Left kidney (tissue), 2 donors: ENCODE measurements around the gene DLK2. TPM values are rescaled to one million over a fixed set of nuclear protein-coding genes. Genes with fewer than 3 reads are reported as not detected.

Source experiments
- DNase-seq: peaks from one replicate; pipeline ENCODE4 v3.0.0-alpha.2; 2013
- polyA plus RNA-seq: library from polyadenylated mRNA; unstranded; fragments of 120-200 nt; gene quantifications from one replicate; pipeline ENCODE4 v1.2.1, GENCODE V29; 2013; ENCODE audit not compliant: insufficient read length

Gene DLK2
- polyA plus RNA-seq, 1 donor: 1.00 TPM

DNA sequence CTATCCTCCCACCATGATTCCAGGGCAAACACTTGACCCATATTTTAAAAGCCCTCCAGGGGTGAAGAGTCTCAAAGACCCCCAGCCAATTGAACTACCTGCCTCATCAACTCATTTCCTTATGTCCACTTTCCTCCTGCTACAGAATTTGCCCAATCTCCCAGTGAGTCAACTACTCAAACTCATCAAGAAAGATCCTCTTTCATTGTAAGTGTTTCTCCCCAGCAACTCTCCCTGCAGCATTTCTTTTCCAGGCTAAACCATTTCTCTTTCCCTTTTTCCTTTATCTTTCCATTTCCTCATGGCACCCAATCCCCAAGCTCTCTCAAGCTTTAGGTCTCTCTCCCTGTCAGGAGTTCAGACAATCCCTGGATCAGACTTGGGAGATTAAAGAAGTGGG, 1.5 kb downstream of the DLK2 start:
- DNase-seq: no peak

DNA sequence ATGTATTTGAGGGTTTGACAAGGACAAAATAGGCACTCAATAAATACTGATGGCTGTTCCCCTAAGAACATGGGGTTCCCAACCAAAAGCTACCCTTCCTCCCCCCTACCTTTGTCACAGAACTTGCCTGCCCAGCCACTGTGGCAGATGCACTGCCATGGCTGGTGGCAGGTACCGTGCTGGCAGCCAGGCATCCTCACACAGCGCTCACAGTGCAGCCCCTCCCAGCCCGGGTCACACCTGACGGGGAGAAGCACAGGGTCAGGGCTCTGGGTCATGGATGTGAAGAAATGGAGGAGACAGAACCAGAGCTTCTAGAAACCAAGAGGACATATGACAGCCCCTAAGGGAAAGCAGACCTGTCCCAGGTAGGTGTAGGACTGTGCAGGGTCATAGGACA, 2.5 kb downstream of the DLK2 start:
- no peak for DNase-seq

DNA sequence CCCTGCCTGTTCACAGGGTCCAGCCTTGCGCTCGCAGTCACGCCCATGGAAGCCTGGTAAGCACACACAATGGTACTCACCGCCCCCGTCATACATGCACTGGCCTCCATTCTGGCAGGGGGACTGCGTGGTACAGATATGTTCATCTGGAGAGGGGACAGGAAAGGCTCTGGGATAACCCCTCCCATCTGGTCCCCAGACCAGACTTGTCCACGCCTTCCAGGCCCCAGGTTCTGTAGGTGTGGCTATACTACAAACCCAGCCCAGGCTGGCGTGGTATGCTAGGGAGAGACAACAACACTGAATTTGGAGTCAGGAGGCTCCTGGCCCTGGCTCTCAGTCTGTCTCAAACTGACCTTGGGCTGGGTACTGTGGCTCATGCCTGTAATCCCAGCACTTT, 3.4 kb downstream of the DLK2 start:
- no peak for DNase-seq

DNA sequence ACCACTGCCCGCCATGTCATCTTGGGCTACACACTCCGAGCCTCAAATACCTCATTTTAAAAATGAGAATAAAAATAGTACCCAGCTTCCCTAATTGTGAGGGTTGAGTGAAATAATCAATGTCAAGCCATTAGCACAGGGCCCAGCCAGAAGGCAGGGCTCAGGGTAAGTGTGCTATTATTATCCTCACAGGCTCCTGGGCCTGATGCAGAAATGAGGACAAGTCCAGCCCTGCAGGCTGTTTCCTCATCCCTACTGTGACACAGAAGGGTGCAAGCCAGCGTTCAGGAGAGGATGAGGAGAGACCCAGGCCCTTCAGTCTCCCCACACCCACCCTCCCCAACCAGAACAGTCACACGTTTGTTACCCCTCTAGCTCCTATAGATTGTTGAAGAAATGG, 4.0 kb downstream of the DLK2 start:
- DNase-seq: no peak

- no peak for DNase-seq
Observed at GRCh38 chr6:43450699-43451131, 4.6 kb downstream of the DLK2 start.

- no peak for DNase-seq
Observed at GRCh38 chr6:43448916-43449315, 6.4 kb downstream of the DLK2 start.

DNA sequence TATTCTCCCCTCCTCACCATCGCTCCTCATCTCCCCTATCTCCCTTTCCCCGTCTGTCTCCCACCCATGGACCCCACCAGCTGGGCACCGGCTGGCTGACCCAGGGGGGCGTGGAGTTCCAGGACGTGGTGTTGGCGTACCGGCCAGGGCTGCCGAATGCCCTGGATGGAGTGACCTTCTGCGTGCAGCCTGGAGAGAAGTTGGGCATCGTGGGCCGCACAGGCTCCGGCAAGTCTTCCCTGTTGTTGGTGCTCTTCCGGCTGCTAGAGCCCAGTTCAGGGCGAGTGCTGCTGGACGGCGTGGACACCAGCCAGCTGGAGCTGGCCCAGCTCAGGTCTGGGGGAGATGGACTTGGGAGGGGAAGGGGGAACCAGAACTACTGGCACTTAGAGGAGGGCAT, 7.7 kb downstream of the DLK2 start:
- no peak for DNase-seq

DNA sequence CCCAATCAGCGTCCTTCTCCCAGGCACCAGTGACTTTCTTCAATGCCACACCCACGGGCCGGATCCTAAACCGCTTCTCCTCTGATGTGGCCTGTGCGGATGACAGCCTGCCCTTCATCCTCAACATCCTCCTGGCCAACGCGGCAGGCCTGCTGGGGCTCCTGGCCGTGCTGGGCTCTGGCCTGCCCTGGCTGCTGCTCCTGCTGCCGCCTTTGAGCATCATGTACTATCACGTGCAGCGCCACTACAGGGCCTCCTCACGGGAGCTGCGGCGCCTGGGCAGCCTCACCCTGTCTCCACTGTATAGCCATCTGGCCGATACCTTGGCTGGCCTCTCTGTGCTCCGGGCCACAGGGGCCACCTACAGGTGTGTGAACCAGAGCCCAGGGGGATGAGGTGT, 9.8 kb downstream of the DLK2 start:
- DNase-seq: no peak

DNA sequence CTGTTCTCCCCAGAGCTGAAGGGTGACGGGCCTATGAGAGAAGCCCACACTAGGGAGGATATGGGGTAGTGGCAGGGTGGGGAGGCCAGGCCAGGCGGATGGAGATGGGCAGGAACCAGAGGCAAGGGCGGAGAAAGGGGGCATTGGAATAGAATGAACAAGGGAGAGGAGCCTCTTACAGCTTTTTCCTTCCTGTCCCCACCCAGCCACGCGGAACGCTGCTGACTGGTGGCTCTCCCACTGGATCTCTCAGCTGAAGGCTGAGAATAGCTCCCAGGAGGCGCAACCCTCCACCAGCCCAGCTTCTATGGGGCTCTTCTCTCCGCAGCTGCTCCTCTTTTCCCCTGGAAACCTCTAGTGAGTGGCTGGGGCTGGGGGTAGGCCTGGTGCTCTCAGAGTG, 10.8 kb downstream of the DLK2 start:
- DNase-seq: no peak

- DNase-seq: no peak
Observed at GRCh38 chr6:43444036-43444435, 11.3 kb downstream of the DLK2 start.

- DNase-seq: no peak
Observed at GRCh38 chr6:43442935-43443334, 12.4 kb downstream of the DLK2 start.

DNA sequence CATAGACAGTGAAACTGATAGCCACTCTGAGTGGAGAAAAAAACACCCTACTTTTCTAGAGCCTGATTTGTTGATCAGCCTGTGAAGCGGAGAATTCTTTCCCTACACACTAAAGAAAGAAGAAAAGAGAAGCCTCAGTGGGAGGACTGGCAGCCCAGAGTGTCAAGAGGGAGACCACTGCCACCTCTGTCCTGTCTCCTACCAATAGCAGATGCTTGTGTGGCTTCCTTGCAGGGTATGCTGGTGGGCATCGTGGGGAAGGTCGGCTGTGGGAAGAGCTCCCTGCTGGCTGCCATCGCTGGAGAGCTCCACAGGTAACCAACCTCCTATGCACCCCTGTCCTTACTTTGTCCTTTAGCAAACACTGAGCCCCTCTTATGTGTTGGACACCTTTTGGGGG, 17.6 kb downstream of the DLK2 start:
- DNase-seq: no peak

- peak; percentile 55 for DNase-seq
Observed at GRCh38 chr6:43436577-43437282, 18.6 kb downstream of the DLK2 start.

DNA sequence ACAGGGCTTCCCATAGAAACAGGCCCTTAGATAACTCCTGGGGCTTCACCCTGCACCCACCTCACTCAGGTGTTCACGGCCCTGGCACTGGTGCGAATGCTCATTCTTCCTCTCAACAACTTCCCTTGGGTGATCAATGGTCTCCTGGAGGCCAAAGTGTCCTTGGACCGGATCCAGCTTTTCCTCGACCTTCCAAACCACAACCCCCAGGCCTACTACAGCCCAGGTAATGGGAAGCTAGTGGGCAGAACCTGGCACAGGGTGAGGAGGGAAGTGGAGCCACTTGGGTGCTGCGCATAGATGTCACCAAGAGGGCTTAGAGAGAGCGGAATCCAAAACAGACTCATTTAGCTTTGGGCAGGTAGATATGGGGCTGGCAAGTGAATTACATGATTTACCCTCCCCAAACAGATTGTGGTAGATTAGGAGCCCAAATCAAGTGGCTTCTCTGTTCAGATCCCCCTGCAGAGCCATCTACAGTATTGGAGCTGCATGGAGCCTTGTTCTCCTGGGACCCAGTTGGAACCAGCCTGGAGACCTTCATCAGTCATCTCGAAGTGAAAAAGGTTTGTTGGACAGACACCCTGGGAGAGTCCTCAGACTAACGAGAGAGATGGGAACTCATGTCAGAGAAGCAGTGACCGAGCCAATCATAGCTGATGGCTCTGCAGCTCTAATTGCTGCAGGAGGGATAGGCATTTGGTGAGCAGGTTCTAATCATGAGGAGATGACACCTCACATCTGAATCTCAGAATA, 19.5 kb downstream of the DLK2 start:
- no peak for DNase-seq

DNA sequence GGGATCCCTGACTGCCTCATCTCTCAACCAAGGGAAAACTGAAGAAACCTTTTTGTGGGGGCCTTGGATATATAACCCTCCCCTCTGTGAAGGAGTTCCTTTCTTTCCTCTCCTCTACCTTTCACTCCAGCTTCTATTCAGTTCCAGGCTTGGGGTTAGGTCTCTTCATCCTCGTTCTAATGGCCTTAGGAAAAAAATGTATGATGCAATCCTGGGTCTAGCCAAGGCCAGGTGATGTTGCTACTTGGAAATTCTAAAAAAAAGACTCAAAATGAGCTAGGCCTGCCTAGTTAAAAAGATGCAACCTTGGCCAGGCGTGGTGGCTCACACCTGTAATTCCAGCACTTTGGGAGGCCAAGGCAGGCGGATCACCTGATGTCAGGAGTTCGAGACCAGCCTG, 20.4 kb downstream of the DLK2 start:
- no peak for DNase-seq

DNA sequence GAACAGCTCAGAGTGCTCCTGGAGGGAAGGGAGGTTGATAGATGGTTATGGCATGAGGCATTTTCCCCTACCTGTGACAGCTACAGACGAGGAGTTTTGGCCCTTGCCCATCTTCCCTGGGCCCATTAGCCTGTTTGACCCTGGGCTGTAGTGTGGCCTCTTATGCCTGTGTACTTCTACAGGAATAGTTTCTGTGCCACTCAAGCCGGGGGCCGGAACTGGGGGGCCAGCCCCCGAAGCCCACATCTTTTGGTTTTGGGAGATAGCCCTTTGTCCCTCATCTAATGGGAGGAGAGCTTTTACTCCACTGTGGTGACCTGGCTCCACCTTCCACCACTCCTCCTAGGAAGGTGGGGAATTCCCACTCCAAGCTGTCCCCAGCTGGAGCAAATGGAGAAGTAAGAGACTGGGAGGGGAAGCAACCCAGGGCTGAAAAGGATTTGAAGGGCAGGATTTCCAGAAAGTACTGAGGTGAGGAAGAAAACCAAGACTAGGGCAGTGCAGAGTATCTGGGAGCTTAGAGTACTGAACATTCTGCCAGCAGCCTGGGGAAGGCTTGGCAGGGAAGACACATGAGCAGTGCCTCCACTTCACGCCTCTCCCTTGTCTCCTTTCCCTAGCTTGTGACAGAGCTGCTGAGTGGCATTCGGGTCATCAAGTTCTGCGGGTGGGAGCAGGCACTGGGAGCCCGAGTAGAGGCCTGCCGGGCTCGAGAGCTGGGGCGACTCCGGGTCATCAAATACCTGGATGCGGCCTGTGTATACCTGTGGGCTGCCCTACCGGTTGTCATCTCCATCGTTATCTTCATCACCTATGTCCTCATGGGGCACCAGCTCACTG, 21.1 kb downstream of the DLK2 start:
- DNase-seq: no peak

- no peak for DNase-seq
Observed at GRCh38 chr6:43433148-43433547, 22.2 kb downstream of the DLK2 start.

- DNase-seq: no peak
Observed at GRCh38 chr6:43432009-43432945, 23.1 kb downstream of the DLK2 start.

DNA sequence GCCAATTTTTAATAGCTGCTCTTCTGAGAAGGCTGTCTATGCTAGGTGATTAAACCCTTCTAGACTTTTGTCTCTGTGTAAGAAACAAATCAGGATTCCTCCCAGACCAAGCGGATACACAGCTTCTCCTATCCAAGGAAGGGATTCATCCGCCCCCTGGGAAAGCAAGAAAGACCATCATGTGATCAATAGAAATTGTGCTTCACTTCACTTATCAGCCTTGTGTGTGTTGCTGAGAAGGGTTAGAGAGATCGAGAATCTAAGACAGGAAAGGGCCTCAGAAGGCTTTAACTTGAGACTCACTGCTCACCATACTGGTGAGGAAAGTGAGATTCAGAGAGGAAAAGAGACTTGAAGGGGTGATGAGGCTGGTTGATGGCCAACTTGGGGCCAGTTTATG, 26.5 kb downstream of the DLK2 start:
- DNase-seq: no peak

DNA sequence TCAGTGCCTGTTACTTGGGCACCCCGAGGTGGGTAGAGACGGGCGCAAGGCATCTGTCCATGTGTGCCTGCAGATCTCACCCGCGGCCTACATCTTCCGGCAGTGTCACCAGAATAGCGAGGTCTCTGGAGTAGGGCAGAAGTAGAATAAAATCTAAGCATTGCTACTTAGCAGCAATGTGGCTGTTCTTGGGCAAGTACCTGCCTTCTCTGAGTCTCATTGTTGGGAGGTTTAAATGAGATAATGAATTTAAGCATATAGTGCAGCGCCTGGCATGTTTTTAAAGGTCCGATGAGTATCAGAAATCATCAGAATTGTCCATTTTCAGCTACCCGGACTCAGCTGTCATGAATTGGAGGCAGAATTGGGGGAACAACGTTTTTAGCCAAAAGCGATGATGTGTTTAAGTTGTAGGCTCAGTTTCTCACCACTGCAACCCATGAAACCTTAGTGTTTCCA, 27.2 kb downstream of the DLK2 start:
- DNase-seq: no peak

- peak; percentile 94 for DNase-seq
Observed at GRCh38 chr6:43427406-43428111, 27.8 kb downstream of the DLK2 start, which contains the start of gene ABCC10. TSS of gene ABCC10 (plus strand) at chr6:43427541. CDS start at chr6:43427979, 438 bp downstream.
